HL-60/S4 treated with retinoic acid at 250 ng/mL for 4 days and 3 days (cell line): Measurements from ENCODE around the gene AKT1S1.
"Not testable (repeated sequence)": the region's sequence is repeated elsewhere in the genome, so short reads cannot be mapped to it uniquely, and the experiment has no call there.

Experiments
- in situ Hi-C: fragments of 300-500 bp; cut with MboI; formaldehyde crosslinking; loops from 2 replicates; pipeline ENCODE4 v1.7.0; 2022; ENCODE audit warnings: low sequenced_read_pairs

Gene AKT1S1

GRCh38 chr19:49877020-49877878 lies at the start of gene AKT1S1, which contains the start of gene TBC1D17:
Gene AKT1S1 (minus strand): TSS chr19:49877355. CDS start chr19:49873295, 4,060 bp downstream.
Gene TBC1D17 (plus strand): TSS chr19:49877702. CDS start chr19:49877724, 22 bp downstream.
- in situ Hi-C loops = no loop called here

- in situ Hi-C loops = no loop called here
These were observed 49.4 kb upstream of the AKT1S1 start for GRCh38 chr19:49926515-49926914.

- in situ Hi-C loops = no loop called here
These were observed 48.3 kb upstream of the AKT1S1 start for GRCh38 chr19:49925486-49925885.

GRCh38 chr19:49924881-49925210 lies 47.7 kb upstream of the AKT1S1 start:
- in situ Hi-C loops = not testable (repeated sequence)

- in situ Hi-C loops = no loop called here
These were observed 47.1 kb upstream of the AKT1S1 start for GRCh38 chr19:49924004-49924880.

- in situ Hi-C loops = no loop called here
These were observed 46.2 kb upstream of the AKT1S1 start for GRCh38 chr19:49923055-49924003.

GRCh38 chr19:49921871-49922795 lies 45.0 kb upstream of the AKT1S1 start:
- in situ Hi-C loops = no loop called here

GRCh38 chr19:49920624-49921363 lies 43.6 kb upstream of the AKT1S1 start:
- in situ Hi-C loops = no loop called here

GRCh38 chr19:49918089-49918488 lies 40.9 kb upstream of the AKT1S1 start:
- in situ Hi-C loops = no loop called here

- in situ Hi-C loops = no loop called here
These were observed 39.9 kb upstream of the AKT1S1 start for GRCh38 chr19:49916839-49917733.

GRCh38 chr19:49915271-49915670 lies 38.1 kb upstream of the AKT1S1 start:
- in situ Hi-C loops = no loop called here

- in situ Hi-C loops = no loop called here
These were observed 36.6 kb upstream of the AKT1S1 start for GRCh38 chr19:49913720-49914119.

- in situ Hi-C loops = no loop called here
These were observed 36.0 kb upstream of the AKT1S1 start for GRCh38 chr19:49912965-49913685.

- in situ Hi-C loops = no loop called here
These were observed 34.4 kb upstream of the AKT1S1 start for GRCh38 chr19:49911381-49912145.

- in situ Hi-C loops = no loop called here
These were observed 33.0 kb upstream of the AKT1S1 start for GRCh38 chr19:49910179-49910578.
